Colon (tissue), 2 donors: Measurements from ENCODE around the gene GNB1.

ENCODE experiments used
- FAIRE-seq: peaks from 2 replicates; lab custom pipeline; 2012; peaks lifted over from hg19 to GRCh38; lab: Jason Lieb, UNC
- donor health status: control.
- donor health status: control.

The GNB1 gene

GRCh38 chr1:1922956-1923833 lies 32.3 kb upstream of the GNB1 start:
- FAIRE-seq = no peak

GRCh38 chr1:1922702-1922955 lies 31.7 kb upstream of the GNB1 start:
- no peak for FAIRE-seq

- FAIRE-seq = no peak
Observed at GRCh38 chr1:1921901-1922701, 31.2 kb upstream of the GNB1 start.

GRCh38 chr1:1921459-1921862 lies 30.6 kb upstream of the GNB1 start:
- FAIRE-seq = no peak

- FAIRE-seq = no peak
Observed at GRCh38 chr1:1920608-1921458, 29.9 kb upstream of the GNB1 start.

GRCh38 chr1:1920057-1920607 lies 29.2 kb upstream of the GNB1 start:
- FAIRE-seq = no peak

- FAIRE-seq = no peak
Observed at GRCh38 chr1:1919304-1920056, 28.6 kb upstream of the GNB1 start.

GRCh38 chr1:1918901-1919303 lies 28.0 kb upstream of the GNB1 start, which contains the start of gene TMEM52:
Gene TMEM52, minus strand, starts transcription at chr1:1919279. Its CDS starts 14 bp downstream, at chr1:1919265.
- no peak for FAIRE-seq

- FAIRE-seq = no peak
Observed at GRCh38 chr1:1917995-1918900, 27.4 kb upstream of the GNB1 start.

GRCh38 chr1:1917304-1917976 lies 26.6 kb upstream of the GNB1 start:
- no peak for FAIRE-seq

- FAIRE-seq = no peak
Observed at GRCh38 chr1:1916851-1917251, 26.0 kb upstream of the GNB1 start.

- no peak for FAIRE-seq
Observed at GRCh38 chr1:1915911-1916840, 25.3 kb upstream of the GNB1 start.

GRCh38 chr1:1914971-1915692 lies 24.2 kb upstream of the GNB1 start, which contains the start of gene CALML6:
Gene CALML6, plus strand, starts transcription at chr1:1915260. Its CDS starts 21 bp downstream, at chr1:1915281.
- FAIRE-seq = no peak

- FAIRE-seq = no peak
Observed at GRCh38 chr1:1914101-1914970, 23.4 kb upstream of the GNB1 start.

- no peak for FAIRE-seq
Observed at GRCh38 chr1:1911350-1912041, 20.6 kb upstream of the GNB1 start.

GRCh38 chr1:1910651-1911331 lies 19.9 kb upstream of the GNB1 start:
- no peak for FAIRE-seq
